Trophoblast cell (in vitro differentiated cells and primary cell): Measurements from ENCODE around the gene CBX2.

Experiments
- DNase-seq, 2 donors: peaks; one replicate each; pipeline ENCODE4 v3.0.0-alpha.2; 2016
- H2AFZ ChIP-seq: 2 replicates; pipeline ENCODE4 v1.6.1; 2013; ENCODE audit warnings: low read length, moderate library complexity, mild to moderate bottlenecking; ENCODE audit not compliant: insufficient read depth, poor library complexity
- H2AK5ac ChIP-seq: 2 replicates; pipeline ENCODE4 v1.6.1; 2013; ENCODE audit warnings: mild to moderate bottlenecking, low read length
- H2BK120ac ChIP-seq: 2 replicates; pipeline ENCODE4 v1.6.1; 2013; ENCODE audit warnings: low read length, mild to moderate bottlenecking, moderate library complexity; ENCODE audit not compliant: insufficient read depth, poor library complexity
- H2BK12ac ChIP-seq: 2 replicates; pipeline ENCODE4 v1.6.1; 2013; ENCODE audit warnings: mild to moderate bottlenecking, low read length, moderate library complexity
- H2BK5ac ChIP-seq: 2 replicates; pipeline ENCODE4 v1.6.1; 2013; ENCODE audit warnings: low read length, low read depth, moderate library complexity, mild to moderate bottlenecking; ENCODE audit not compliant: poor library complexity
- H3K14ac ChIP-seq: 2 replicates; pipeline ENCODE4 v1.6.1; 2013; ENCODE audit warnings: mild to moderate bottlenecking, low read length
- H3K18ac ChIP-seq: 2 replicates; pipeline ENCODE4 v1.6.1; 2013; ENCODE audit warnings: mild to moderate bottlenecking, low read length
- H3K23ac ChIP-seq: 2 replicates; pipeline ENCODE4 v1.6.1; 2013; ENCODE audit warnings: low read length
- H3K27ac ChIP-seq: 2 replicates; pipeline ENCODE4 v1.5.1; 2013; ENCODE audit warnings: low read depth, mild to moderate bottlenecking, inconsistent platforms, low read length, moderate library complexity
- H3K27me3 ChIP-seq: 2 replicates; pipeline ENCODE4 v1.6.1; 2013; ENCODE audit warnings: inconsistent platforms, mild to moderate bottlenecking, low read length, moderate library complexity; ENCODE audit not compliant: insufficient read depth
- H3K36me3 ChIP-seq, 2 experiments: 1 replicate in 1 of 2; 2 replicates in 1 of 2; pipeline ENCODE4 v1.6.1; 2013; ENCODE audit warnings: low read length in 2 of 2, mild to moderate bottlenecking in 2 of 2, moderate library complexity in 1 of 2; ENCODE audit not compliant: insufficient read depth in 2 of 2, control insufficient read depth in 1 of 2
- H3K4ac ChIP-seq: 2 replicates; pipeline ENCODE4 v1.6.1; 2013; ENCODE audit warnings: low read depth, mild to moderate bottlenecking, low read length, moderate library complexity
- H3K4me1 ChIP-seq, 2 experiments: 1 replicate in 1 of 2; 2 replicates in 1 of 2; pipeline ENCODE4 v1.6.1; 2013; ENCODE audit warnings: low read length in 2 of 2, mild to moderate bottlenecking in 2 of 2, moderate library complexity in 1 of 2; ENCODE audit not compliant: insufficient read depth in 2 of 2, control insufficient read depth in 1 of 2
- H3K4me2 ChIP-seq: 2 replicates; pipeline ENCODE4 v1.6.1; 2013; ENCODE audit warnings: inconsistent platforms, mild to moderate bottlenecking, low read length, moderate library complexity
- H3K4me3 ChIP-seq: 2 replicates; pipeline ENCODE4 v1.5.1; 2013; ENCODE audit warnings: mild to moderate bottlenecking, low read depth, low read length, inconsistent platforms
- H3K79me1 ChIP-seq: one replicate; pipeline ENCODE4 v1.6.1; 2013; ENCODE audit warnings: low read length
- H3K79me2 ChIP-seq: 2 replicates; pipeline ENCODE4 v1.6.1; 2013; ENCODE audit warnings: low read length, mild to moderate bottlenecking; ENCODE audit not compliant: control insufficient read depth, insufficient read depth, poor library complexity
- H3K9ac ChIP-seq: 2 replicates; pipeline ENCODE4 v1.6.1; 2013; ENCODE audit warnings: mild to moderate bottlenecking, low read length
- H3K9me3 ChIP-seq: 2 replicates; pipeline ENCODE4 v1.6.1; 2013; ENCODE audit warnings: low read depth, mild to moderate bottlenecking, control low read depth, inconsistent platforms, low read length; ENCODE audit not compliant: insufficient read depth
- H4K12ac ChIP-seq: 2 replicates; pipeline ENCODE4 v1.6.1; 2013; ENCODE audit warnings: low read depth, mild to moderate bottlenecking, low read length, moderate library complexity
- H4K8ac ChIP-seq: 2 replicates; pipeline ENCODE4 v1.6.1; 2013; ENCODE audit warnings: low read depth, mild to moderate bottlenecking, low read length, moderate library complexity
- H4K91ac ChIP-seq: one replicate; pipeline ENCODE4 v1.6.1; 2013; ENCODE audit warnings: low read depth, mild to moderate bottlenecking, low read length, moderate library complexity
- WGBS: extraction: QIAGEN DNeasy Blood & Tissue Kit; methylation state at CpG from one replicate; pipeline ENCODE4 v1.1.7; 2013; ENCODE audit warnings: missing lambda C conversion rate; ENCODE audit not compliant: insufficient read length, insufficient coverage; ENCODE audit errors: extremely low coverage; 5-methylcytosine and 5-hydroxymethylcytosine counted together

The CBX2 gene

DNA sequence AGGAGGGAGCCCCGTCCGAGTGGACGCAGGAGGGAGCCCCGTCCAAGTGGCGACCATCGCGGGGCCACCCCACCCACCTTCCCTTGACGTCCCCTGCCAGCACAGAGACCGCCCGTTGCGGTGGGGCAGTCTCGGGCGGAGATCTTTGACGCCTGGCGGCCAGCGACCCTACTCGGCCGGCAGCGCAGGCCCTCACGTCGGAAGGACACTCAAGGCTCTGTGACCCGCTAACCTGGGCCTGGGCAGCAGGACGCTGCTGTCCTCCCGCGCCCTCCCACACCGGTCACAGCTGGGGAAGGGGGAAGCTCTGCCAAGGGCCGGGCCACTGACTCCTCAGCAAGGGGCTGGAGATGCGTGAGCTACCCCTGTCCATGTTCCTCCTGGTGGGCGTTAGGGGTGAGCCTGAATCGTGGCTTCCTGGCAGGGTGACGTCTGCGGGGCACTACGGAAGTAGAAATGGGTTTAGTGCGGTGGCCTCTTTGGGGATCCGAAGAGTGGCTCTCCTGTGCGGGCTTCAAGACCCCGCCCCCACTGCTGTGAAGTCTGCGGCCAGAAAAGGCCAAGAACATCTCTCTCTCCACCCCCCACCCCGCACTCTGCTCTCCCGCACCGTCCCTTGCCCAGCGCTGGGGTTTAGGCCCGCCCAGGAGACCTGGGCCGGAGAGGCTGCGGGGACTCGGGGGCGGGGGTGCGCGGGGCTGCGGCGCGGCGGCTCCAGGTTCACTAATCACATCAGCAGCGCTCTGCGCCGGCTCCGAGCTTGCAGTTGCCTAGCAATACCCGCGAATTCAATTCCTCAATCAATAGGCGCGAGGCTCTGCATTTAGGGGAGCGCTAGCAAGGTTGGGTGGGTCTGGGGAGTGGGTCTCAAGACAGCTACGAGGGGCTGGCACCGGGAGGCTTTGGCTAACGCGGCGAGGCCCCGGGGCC lies 13.1 kb downstream of the CBX2 start:
- Histone ChIP-seq H3K9me3 (peaks cover 10% of the 10 kb centered on the region), H3K4me1 (peaks cover 6 to 13% of the 10 kb centered on the region in 2 experiments), H2AFZ (no peak overlapping the region), H4K12ac (no peak overlapping the region), H3K18ac (no peak overlapping the region), H3K4ac (no peak overlapping the region), H2AK5ac (no peak overlapping the region), H2BK120ac (no peak overlapping the region), H3K79me2 (no peaks in the 10 kb centered on the region), H3K23ac (no peak overlapping the region), H3K4me2 (no peak overlapping the region), H2BK5ac (no peak overlapping the region), H4K8ac (no peak overlapping the region), H3K36me3 (peaks cover 0 to 6% of the 10 kb centered on the region in 2 experiments), H3K4me3 (no peak overlapping the region), H3K27ac (no peak overlapping the region), H2BK12ac (no peak overlapping the region), H3K9ac (no peak overlapping the region), H4K91ac (no peak overlapping the region), H3K14ac (no peak overlapping the region), H3K79me1 (peaks cover 5% of the 10 kb centered on the region), H3K27me3 (peaks cover 69% of the 10 kb centered on the region)
- DNase-seq: no peak
- WGBS: no CpG with 5 or more reads among the region's 68 CpGs

DNA sequence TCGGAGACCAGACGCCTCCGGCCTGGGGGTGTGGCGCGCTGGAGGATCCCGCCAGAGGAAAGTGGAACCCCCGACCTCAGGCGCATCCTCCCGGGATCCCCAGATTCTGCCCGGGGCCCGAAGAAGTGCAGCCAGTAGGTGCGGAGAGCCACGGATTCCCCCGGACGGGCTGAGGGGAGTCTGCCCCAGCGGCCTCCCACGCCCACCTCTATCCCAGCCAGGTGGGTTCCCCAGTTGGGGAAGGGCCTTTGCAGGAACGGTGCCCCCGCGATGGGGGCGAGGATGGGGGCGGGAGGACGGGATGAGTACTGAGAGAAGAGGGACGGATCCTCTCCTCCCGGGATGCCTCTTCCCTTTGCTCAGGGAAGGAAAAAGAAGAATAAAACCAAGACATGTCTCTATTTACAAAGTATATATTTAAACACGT lies 13.8 kb downstream of the CBX2 start:
- H3K4me2 ChIP-seq: no peak overlapping the region
- no peak overlapping the region for H3K18ac ChIP-seq
- peaks cover 0 to 6% of the 10 kb centered on the region in 2 experiments for H3K36me3 ChIP-seq
- H3K14ac ChIP-seq: no peak overlapping the region
- H3K79me2 ChIP-seq: peaks cover 2% of the 10 kb centered on the region
- H4K91ac ChIP-seq: no peak overlapping the region
- WGBS: no CpG with 5 or more reads among the region's 26 CpGs
- no peak overlapping the region for H2BK5ac ChIP-seq
- no peak overlapping the region for H3K27ac ChIP-seq
- no peak overlapping the region for H2AFZ ChIP-seq
- H4K12ac ChIP-seq: no peak overlapping the region
- H3K23ac ChIP-seq: no peak overlapping the region
- no peak for DNase-seq
- H3K4me3 ChIP-seq: no peak overlapping the region
- peaks cover 10% of the 10 kb centered on the region for H3K9me3 ChIP-seq
- no peak overlapping the region for H3K4ac ChIP-seq
- H2BK12ac ChIP-seq: no peak overlapping the region
- H3K27me3 ChIP-seq: peaks cover 70% of the 10 kb centered on the region
- H3K9ac ChIP-seq: no peak overlapping the region
- H3K4me1 ChIP-seq: peaks cover 9 to 17% of the 10 kb centered on the region in 2 experiments
- H2BK120ac ChIP-seq: no peak overlapping the region
- no peak overlapping the region for H2AK5ac ChIP-seq
- H3K79me1 ChIP-seq: peaks cover 7% of the 10 kb centered on the region
- no peak overlapping the region for H4K8ac ChIP-seq

DNA sequence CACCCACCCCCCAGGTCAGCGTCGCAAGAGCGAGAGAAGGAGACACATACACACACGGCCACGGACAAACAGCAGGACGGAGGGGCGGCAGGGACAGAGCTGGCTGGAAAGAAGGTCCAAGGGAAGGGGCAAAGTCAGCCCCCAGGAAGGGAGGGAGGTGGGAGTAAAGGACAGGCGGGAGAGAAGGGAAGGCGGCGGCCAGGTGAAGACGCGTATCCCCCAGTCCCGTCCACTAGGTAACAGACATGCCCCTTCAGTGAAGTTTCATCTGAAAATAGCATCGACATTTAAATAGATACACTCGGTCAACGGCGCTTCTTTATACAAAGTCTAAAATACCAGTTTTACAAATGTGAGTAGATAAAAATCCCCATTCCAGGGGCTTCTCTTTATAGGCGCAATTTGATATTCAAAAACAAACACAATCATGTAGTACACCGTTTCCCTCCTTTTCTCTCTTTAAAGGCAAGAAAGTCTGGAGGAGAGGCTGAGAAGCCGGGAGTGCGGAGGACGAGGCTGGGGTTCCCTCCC lies 14.5 kb downstream of the CBX2 start:
- no peak overlapping the region for H4K91ac ChIP-seq
- H3K27me3 ChIP-seq: peaks cover 70% of the 10 kb centered on the region
- peaks cover 10% of the 10 kb centered on the region for H3K9me3 ChIP-seq
- no peak overlapping the region for H2AK5ac ChIP-seq
- no peak overlapping the region for H3K4me2 ChIP-seq
- no peak overlapping the region for H3K27ac ChIP-seq
- no peak overlapping the region for H3K9ac ChIP-seq
- peaks cover 3% of the 10 kb centered on the region for H3K79me2 ChIP-seq
- no peak overlapping the region for H2BK12ac ChIP-seq
- no peak overlapping the region for H4K12ac ChIP-seq
- no peak overlapping the region for H2BK120ac ChIP-seq
- DNase-seq: no peak
- H3K23ac ChIP-seq: no peak overlapping the region
- H3K18ac ChIP-seq: no peak overlapping the region
- no peak overlapping the region for H2AFZ ChIP-seq
- no peak overlapping the region for H2BK5ac ChIP-seq
- no peak overlapping the region for H3K14ac ChIP-seq
- no peak overlapping the region for H4K8ac ChIP-seq
- no peak overlapping the region for H3K4ac ChIP-seq
- no CpG with 5 or more reads among the region's 22 CpGs for WGBS
- peaks cover 9 to 15% of the 10 kb centered on the region in 2 experiments for H3K4me1 ChIP-seq
- no peak overlapping the region for H3K4me3 ChIP-seq
- peaks cover 9% of the 10 kb centered on the region for H3K79me1 ChIP-seq
- peaks cover 0 to 6% of the 10 kb centered on the region in 2 experiments for H3K36me3 ChIP-seq

DNA sequence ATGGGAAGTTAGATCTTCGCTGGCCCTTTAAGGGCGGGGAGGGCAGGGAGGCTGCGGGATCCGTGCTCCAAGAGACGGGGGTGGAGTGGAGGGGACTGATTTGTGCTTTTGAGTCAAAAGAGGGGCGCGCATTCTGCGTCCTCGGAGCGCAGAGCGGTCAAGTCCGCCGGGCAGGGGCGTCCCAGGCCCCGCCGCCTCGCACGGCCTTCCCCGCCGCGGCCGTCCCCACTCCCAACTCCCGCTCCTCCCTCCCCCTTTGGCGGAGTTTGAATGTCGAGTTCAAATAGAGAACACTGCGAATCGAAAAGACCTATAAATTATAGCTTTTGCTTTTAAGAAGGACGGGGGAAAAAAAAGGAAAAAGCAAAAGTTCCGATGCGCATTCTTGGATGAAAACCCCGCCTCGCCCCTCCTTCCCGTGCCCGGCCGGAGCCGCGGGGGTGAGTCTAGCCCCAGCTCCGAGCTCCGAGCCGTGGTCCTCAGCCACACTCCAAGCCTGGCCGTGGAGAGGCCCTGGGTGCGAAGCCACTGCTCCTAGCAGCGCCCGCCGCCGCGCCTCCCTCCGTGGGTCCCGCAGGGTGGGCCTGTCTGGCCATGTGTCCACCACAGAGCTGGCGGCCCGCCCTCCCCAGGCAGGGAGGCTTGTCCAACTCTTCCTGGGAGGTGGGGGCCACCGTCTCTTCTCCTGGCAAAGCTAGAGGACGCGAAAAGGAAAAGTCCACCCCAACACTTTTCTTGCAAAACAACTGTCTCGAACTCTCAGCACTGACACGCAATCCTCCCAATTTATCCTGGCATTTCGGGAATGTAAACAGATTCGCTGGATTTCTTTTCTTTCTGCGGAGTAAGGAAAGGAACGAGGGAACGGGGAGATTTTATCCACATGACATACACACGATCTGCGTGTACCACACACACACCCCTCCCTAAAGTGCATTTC lies 15.3 kb downstream of the CBX2 start:
- H2BK12ac ChIP-seq: peak overlapping the region; percentile 34
- no peak overlapping the region for H2BK5ac ChIP-seq
- WGBS: no CpG with 5 or more reads among the region's 63 CpGs
- peak overlapping the region; percentile 33 for H3K18ac ChIP-seq
- peaks cover 16 to 21% of the 10 kb centered on the region in 2 experiments for H3K4me1 ChIP-seq
- H3K36me3 ChIP-seq: peaks cover 0 to 6% of the 10 kb centered on the region in 2 experiments
- no peak overlapping the region for H3K9ac ChIP-seq
- peak overlapping the region; percentile 29 for H4K8ac ChIP-seq
- peaks cover 10% of the 10 kb centered on the region for H3K79me1 ChIP-seq
- peak in 1 of 2 donors; percentile 65 for DNase-seq
- no peak overlapping the region for H3K4me3 ChIP-seq
- H4K91ac ChIP-seq: no peak overlapping the region
- H3K27me3 ChIP-seq: peaks cover 76% of the 10 kb centered on the region
- H3K4me2 ChIP-seq: peak overlapping the region; percentile 48
- H3K14ac ChIP-seq: peak overlapping the region; percentile 20
- no peak overlapping the region for H3K23ac ChIP-seq
- peaks cover 10% of the 10 kb centered on the region for H3K9me3 ChIP-seq
- H4K12ac ChIP-seq: no peak overlapping the region
- peak overlapping the region; percentile 69 for H2AFZ ChIP-seq
- H2BK120ac ChIP-seq: no peak overlapping the region
- no peak overlapping the region for H2AK5ac ChIP-seq
- no peak overlapping the region for H3K27ac ChIP-seq
- peaks cover 3% of the 10 kb centered on the region for H3K79me2 ChIP-seq
- H3K4ac ChIP-seq: no peak overlapping the region
